ENCODE data around the gene BMP6.

DNA sequence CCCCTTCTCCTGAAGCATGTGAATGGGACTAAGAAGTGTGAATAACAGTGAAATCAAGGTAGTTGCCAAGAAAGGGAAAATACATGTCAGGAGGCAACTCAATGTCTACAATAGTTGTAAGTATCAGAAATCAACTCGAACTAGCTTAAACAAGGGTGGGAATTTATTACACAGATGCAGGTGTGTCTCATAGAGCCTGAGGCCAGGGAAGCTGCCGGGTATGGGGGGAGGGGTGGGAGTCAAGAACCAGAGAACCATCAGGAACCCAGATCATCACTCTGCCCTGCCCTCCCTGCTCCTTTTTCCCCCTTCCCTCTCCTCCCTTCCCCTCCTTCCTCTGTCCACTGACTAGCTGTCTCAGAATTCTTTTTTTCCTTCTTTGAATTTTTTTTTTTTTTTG is 34.9 kb upstream of the BMP6 start:
- TF ChIP-seq, protein P1, sequence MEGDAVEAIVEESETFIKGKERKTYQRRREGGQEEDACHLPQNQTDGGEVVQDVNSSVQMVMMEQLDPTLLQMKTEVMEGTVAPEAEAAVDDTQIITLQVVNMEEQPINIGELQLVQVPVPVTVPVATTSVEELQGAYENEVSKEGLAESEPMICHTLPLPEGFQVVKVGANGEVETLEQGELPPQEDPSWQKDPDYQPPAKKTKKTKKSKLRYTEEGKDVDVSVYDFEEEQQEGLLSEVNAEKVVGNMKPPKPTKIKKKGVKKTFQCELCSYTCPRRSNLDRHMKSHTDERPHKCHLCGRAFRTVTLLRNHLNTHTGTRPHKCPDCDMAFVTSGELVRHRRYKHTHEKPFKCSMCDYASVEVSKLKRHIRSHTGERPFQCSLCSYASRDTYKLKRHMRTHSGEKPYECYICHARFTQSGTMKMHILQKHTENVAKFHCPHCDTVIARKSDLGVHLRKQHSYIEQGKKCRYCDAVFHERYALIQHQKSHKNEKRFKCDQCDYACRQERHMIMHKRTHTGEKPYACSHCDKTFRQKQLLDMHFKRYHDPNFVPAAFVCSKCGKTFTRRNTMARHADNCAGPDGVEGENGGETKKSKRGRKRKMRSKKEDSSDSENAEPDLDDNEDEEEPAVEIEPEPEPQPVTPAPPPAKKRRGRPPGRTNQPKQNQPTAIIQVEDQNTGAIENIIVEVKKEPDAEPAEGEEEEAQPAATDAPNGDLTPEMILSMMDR (IDR thresholded peaks at IDR 0.05), result no peak
- TF ChIP-seq POLR2A (IDR thresholded peaks at IDR 0.05), result no peak

Measured in heart left ventricle (tissue), 13 donors.